Hippocampal formation (tissue), 2 donors: ENCODE measurements around the gene MAPK8.

Experiments
- DNase-seq, 2 donors: peaks; one replicate each; lab custom pipeline; 2025; lab: John Stamatoyannopoulos, UW

Gene MAPK8

DNA sequence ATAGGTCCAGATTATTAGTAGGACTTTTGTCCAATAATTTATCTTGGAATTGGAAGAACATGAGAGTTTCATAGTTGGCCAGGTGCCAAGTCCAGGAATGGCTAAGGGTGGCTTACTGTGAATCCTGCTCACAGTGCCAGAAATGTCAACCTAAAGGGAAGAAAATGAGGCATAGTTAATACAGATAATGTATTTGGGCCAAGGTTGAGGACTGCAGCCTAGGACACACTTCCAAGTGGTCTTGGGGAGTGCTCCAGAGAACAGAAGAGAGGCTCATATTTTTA, 78.2 kb downstream of the MAPK8 start:
- no peak for DNase-seq

GRCh38 chr10:48389272-48389671, 82.8 kb downstream of the MAPK8 start:
- no peak for DNase-seq

GRCh38 chr10:48389846-48390557, 83.5 kb downstream of the MAPK8 start:
- DNase-seq: no peak

DNA sequence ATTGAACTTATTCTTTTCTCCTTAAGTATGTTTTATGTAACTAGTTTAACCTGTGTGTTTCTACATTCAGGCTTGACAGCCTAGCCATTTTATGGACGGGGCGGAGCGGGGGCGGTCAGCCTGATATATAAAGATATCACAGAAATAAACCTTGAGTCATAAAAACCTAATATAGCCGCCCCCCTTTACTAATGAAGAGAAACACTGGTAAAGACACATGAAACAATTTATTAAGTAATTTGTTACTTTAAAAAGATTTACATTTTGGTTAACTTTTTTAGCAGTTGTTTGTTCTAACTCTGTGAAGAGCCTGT, 84.0 kb downstream of the MAPK8 start:
- no peak for DNase-seq

DNA sequence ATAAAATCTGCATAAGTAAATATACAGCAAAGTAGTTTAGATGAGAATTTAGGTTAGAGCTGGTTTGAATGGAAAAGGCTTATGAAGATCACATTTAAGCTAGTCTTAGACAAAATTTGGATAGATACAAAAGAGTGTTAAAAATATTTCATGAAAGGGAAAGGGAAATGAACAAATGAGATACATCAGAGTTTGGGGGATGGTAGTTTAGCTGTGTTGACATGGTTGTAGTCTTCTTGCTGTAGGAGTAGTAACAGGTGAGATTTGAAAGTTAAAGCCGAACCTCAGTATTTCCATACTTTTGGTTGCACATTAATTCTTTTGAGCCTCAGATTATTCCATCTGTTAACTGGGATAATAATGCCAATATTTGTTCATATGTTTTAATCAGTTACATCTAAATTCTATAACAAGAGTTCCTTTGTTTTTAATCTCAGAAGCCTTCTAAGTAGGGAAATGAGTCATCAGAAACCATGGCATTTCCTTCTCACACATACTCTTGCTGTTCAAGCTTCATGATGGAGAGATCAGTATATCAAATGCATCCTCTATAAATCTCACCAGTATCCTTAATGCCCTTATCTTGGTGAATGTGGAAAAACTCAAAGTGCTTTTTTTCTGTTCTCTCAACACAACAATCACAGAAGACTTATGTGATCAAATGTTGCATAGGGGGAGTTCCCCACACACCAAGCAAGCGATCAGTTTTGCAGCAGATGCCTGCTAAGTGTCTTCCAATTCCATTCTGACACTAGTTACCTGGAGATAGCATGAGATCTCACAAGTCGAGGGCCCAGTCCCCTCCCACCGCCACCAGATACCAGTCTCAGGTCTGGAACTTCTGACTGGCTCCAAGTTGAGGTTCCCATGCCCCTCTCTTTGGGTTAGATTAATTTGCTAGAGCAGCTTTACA, 84.7 kb downstream of the MAPK8 start:
- DNase-seq: no peak

DNA sequence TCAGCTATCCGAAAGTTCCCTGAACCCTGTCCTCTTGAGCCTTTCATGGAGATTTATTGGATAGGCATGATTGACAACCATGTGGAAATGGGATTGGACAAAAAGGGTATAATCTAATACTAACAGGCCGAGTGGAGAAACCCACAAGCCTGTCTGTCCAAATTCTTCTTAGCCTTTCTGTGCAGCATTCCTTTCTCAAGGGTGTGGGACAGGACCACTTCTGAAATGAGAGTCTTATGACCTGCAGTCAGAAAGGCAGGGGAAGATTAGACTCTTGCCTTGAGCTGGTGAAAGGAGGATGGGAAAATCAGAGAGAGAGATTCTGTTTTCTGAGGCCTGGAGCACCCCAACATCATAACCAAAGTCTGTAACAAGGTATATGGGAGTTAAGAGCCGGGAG, 85.5 kb downstream of the MAPK8 start:
- DNase-seq: no peak

GRCh38 chr10:48398261-48398660, 91.8 kb downstream of the MAPK8 start:
- DNase-seq: no peak

DNA sequence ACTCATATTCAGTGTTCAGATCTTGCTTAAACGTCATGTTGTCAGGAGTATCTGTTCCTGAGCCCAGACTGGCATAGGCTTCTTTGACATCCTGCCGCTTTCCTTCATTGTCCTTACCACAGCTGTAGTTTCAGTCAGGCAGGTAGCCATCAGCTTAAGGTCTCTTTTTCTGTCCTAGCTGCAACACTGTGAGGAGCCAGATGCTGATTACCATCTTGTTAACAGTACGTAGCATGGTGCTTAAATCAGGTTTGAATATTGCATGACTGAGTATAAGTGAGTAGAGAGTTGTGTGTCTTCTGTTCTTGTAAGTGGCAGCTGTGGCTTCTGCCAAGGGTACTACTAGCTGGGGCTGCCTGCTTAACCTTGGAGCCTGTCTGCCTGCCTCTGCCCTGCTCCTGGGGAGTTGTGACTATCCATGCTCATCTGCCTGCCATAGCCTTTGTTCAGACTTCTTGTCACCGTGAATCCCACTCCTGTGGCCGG, 92.6 kb downstream of the MAPK8 start:
- DNase-seq: no peak

DNA sequence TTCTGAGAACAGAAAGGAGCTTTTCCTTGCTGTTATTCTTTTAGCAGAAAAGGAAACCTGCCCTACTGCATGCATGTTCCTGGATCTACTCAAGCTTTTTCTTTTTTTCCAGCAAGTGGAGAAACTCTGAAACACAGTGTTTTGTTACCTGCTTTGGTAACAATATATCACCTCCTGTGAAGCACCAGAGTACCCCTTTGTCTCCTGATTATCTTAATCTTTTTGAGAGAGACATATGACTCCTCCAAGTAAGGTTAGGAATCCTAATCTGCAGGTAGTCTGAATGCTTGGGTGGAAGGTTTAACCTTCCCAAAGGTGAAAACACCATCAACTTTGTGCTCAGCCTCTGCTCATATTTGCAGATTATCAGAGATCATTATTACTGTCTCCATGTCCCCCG, 93.1 kb downstream of the MAPK8 start:
- no peak for DNase-seq

DNA sequence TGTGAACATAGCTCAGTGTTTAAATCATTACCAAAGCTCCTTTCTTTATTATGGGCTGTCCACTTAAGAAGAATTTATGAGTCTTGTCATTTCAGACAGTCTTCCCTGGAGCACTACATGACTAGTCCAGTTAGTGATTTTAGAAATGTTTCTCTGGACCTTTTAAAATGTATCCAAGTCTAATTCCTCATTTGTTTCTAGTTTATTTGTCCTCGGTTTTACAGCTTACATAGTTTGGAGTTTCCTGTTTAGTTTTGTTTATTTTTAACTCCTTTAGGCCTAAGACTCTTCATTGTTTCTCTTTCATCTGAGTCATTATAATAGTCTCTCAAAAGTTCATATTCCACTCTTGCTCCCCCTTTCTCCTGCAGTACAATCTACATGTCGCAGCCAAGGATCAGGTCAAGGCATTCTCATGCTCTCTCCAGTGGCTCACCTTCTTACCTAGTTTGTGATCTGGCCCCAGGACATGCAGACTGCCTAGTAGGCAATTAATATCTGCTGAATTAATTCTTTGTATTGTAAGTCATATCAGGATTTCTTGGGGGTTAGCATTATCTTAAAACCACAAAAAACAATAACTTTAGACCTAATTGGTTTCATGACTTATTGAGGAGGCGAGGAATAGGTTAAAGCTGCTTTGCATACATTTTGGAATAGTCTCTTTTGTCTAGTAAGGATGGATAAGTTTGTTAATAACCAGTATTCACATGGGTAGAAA, 93.8 kb downstream of the MAPK8 start:
- no peak for DNase-seq

- DNase-seq: no peak
Observed at GRCh38 chr10:48400850-48401220, 94.4 kb downstream of the MAPK8 start.

DNA sequence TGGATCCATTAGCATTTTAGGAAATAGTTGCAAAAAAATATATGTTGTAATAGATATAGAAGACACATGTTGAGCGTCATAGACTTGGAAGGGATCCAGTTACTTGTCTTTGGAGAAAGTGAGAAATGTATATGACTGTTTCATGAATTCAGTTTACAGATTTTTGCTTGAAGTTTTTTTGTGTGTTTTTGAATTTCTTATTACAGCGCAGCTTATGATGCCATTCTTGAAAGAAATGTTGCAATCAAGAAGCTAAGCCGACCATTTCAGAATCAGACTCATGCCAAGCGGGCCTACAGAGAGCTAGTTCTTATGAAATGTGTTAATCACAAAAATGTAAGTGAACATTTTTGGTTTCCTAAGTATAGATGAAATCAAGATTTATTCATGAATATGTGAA, 98.2 kb downstream of the MAPK8 start:
- no peak for DNase-seq

GRCh38 chr10:48406204-48406603, 99.7 kb downstream of the MAPK8 start:
- no peak for DNase-seq

GRCh38 chr10:48406658-48407057, 100.2 kb downstream of the MAPK8 start:
- no peak for DNase-seq

- no peak for DNase-seq
Observed at GRCh38 chr10:48410503-48410902, 104.0 kb downstream of the MAPK8 start.

DNA sequence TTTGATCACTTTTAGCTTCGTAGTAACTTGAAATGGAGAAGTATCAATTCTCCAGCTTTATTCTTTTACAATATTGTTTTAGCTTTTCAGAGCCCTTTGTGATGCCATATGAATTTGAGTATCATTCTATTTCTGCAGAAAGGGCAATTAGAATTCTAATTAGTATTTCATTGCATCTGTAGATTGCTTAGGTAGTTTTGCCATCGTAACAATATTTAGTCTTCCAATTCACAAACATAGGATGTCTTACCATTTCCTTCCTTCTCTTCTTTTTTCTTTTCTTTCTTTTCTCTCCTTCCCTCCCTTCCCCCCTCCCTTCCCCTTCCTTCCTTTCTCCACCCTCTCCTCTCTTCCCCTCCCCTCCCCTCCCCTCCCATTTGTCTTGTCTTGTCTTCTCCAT, 105.0 kb downstream of the MAPK8 start:
- DNase-seq: no peak

DNA sequence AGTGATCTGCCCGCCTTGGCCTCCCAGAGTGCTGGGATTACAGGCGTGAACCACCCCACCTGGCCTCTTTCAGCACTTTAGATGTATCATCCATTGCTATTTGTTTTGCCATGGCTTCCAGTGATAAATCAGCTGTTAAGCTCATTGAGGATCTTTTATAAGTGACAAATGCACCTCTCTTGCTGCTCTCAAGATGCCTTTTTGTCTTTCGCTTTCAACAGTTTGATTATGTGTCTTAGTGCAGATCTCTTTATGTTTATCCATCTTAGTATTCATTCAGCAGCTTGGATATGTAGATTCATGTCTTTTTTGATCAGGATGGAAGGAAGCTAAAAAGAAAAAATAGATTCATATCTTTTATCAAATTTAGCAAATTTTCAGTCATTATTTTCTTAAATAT, 105.6 kb downstream of the MAPK8 start:
- DNase-seq: no peak

- DNase-seq: no peak
Observed at GRCh38 chr10:48412933-48413332, 106.5 kb downstream of the MAPK8 start.

DNA sequence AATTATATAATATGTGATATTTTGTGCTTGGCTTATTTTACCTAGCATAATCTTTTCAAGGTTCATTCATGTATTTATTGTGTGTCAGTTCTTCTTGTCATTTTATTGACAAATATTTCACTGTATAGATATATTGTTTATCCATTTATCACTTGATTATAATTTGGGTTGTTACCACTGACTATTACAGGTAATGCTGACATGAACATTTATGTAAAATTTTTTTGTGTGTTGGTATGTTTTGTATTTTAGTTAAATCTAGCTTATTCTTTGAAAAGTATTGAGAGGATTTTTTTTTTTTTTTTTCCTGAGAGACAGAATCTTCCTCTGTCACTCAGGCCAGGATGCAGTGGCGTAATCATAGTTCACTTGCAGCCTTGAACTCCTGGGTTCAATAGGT, 107.7 kb downstream of the MAPK8 start:
- DNase-seq: no peak

- DNase-seq: no peak
Observed at GRCh38 chr10:48414778-48415177, 108.3 kb downstream of the MAPK8 start.

- no peak for DNase-seq
Observed at GRCh38 chr10:48416584-48417232, 110.2 kb downstream of the MAPK8 start.

DNA sequence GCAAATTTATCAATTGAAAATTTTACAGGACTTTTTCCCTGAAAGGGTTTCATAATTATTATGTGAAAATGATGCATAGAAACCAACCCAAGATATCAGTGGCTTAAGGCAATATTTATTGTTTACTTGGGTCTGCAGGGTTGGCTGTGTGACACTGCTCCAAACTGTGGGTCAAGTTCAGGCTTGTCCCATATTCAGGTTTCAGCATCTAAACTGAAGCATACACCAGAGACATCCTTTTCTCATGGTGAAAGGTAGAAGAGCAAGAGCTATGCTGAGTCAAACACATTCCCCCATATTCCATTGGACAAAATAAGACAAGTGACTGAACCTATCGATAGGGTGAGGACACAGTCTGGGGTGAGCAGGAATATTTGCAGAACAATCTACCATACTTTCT, 110.9 kb downstream of the MAPK8 start:
- DNase-seq: no peak
